ENCODE results near the gene TARM1.

GRCh38 chr19:54128441-54128725 is 47.2 kb upstream of the TARM1 start:
- TF ChIP-seq, protein P1, sequence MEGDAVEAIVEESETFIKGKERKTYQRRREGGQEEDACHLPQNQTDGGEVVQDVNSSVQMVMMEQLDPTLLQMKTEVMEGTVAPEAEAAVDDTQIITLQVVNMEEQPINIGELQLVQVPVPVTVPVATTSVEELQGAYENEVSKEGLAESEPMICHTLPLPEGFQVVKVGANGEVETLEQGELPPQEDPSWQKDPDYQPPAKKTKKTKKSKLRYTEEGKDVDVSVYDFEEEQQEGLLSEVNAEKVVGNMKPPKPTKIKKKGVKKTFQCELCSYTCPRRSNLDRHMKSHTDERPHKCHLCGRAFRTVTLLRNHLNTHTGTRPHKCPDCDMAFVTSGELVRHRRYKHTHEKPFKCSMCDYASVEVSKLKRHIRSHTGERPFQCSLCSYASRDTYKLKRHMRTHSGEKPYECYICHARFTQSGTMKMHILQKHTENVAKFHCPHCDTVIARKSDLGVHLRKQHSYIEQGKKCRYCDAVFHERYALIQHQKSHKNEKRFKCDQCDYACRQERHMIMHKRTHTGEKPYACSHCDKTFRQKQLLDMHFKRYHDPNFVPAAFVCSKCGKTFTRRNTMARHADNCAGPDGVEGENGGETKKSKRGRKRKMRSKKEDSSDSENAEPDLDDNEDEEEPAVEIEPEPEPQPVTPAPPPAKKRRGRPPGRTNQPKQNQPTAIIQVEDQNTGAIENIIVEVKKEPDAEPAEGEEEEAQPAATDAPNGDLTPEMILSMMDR (IDR thresholded peaks at IDR 0.05; ENCODE audit: low read length) = no peak
- TF ChIP-seq EZH2phosphoT487 (IDR thresholded peaks at IDR 0.05; ENCODE audit: low read length) = no peak

Measured in MM.1S (cell line).